GOT3 (cell line): ENCODE data around the gene GALM.

Source experiments
- DNase-seq: peaks from one replicate; lab custom pipeline; 2025; ENCODE audit warnings: mixed read lengths; lab: John Stamatoyannopoulos, UW

Gene GALM

DNA sequence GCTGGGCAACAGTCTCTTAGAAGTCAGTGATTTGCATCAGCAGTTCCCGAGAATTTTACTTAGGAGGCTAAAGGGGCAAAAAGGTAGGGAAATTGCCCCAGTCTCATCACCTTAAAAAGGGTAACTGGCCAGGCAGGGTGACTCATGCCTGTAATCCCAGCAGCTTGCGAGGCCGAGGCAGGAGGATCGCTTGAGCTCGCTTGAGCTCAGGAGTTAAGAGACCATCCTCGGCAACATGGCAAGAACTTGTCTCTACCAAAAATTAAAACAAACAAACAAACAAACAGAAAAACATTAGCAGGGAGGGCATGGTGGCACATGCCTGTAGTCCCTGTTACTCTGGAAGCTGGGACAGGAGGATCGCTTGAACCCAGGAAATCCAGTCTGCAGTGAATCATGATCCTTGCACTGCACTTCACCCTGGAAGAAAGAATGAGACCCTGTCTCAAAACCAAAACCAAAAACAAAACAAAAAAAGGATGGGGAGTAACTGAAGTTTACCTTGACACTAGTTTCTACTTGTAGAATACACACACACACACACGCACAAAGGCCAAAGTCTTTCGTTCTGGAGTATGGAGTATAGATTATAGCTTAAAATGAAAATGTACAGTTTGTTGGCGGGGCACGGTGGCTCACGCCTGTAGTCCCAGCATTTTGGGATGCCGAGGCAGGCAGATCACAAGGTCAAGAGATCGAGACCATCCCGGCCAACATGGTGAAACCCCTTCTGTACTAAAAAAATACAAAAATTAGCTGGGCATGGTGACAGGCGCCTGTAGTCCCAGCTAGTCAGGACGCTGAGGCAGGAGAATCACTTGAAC lies 109.4 kb downstream of the GALM start:
- DNase-seq = no peak

DNA sequence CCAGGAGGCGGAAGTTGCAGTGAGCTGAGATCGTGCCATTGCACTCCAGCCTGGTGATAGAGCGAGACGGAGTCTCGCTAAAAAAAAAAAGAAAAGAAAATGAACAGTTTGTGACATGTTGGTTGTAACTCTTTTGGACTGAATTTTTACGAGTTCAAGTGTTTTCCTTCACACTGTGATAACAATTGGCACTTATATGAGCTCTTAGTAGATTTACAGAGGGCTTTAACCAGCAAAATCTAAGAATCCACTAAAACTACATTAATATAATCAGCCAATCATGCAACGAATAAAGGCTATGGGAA lies 110.0 kb downstream of the GALM start:
- DNase-seq = no peak

DNA sequence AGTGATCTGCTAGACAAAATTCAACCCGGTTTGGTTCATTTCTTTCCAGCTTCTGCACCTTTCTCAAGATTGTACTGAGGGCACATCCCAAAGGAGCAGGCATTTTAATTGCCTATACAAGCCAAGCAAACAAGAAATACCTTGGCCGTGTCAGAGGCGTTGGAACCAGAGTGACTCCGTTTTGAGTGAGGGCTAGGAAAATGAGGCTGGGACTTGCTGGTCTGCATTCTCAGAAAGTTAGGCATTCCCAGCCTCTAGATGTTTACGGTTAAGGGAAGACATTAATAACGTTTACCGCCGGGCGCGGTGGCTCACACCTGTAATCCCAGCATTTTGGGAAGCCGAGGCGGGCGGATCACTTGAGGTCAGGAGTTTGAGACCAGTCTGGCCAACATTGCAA lies 110.6 kb downstream of the GALM start:
- no peak for DNase-seq

DNA sequence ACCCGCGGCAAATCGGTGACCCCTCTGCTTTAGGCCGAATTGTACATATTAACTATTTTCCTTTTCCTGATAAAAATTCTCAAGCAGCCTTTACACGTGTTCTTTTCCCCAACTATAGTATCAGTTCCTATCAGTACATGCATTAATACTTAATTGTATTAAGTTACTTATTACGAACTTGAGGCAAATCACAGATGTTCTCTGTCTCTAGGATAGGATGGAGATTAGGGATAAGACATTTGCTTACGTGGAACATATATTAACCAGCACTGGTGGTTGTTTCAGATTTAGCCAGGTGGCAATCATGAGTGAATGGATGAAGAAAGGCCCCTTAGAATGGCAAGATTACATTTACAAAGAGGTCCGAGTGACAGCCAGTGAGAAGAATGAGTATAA lies 112.8 kb downstream of the GALM start:
- no peak for DNase-seq

DNA sequence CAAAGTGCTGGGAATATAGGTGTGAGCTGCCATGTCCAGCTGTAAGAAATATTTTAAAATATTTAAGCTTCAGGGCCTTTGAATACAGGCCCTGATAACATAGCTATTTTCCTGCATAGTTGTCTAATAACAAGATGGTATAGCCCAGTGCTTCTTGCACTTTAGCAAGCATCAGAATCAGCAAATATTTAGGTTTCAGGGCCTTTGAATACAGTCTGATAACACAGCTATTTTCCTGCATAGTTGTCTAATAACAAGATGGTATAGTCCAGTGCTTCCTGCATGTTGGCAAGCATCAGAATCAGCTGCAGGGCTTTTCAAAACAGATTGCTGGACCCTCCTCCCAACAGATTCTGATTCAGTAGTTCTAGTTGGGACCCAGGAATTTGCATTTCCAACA lies 117.7 kb downstream of the GALM start:
- DNase-seq = no peak
